HG03175 (cell line): ENCODE results near the gene PFN2.
A peak's percentile ranks its signal among the peaks of the same experiment; 100 is the strongest.
"Not testable (repeated sequence)": the region's sequence is repeated elsewhere in the genome, so short reads cannot be mapped to it uniquely, and the experiment has no call there.

Experiments
- ATAC-seq: cut with Tn5 transposase; IDR thresholded peaks from one replicate; pipeline ENCODE4 v1.9.1; 2021; ENCODE audit warnings: mild to moderate bottlenecking, moderate library complexity; ENCODE audit not compliant: unreplicated experiment

Gene PFN2, protein sequence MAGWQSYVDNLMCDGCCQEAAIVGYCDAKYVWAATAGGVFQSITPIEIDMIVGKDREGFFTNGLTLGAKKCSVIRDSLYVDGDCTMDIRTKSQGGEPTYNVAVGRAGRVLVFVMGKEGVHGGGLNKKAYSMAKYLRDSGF

GRCh38 chr3:149970716-149971402 lies at the start of gene PFN2:
Gene PFN2, minus strand, starts transcription at chr3:149970895. Its CDS starts 39 bp downstream, at chr3:149970856.
- ATAC-seq: peak; percentile 55

GRCh38 chr3:150015901-150016300 lies 45.2 kb upstream of the PFN2 start:
- no peak for ATAC-seq

- no peak for ATAC-seq
Measured at GRCh38 chr3:150014782-150015181, 44.1 kb upstream of the PFN2 start.

DNA sequence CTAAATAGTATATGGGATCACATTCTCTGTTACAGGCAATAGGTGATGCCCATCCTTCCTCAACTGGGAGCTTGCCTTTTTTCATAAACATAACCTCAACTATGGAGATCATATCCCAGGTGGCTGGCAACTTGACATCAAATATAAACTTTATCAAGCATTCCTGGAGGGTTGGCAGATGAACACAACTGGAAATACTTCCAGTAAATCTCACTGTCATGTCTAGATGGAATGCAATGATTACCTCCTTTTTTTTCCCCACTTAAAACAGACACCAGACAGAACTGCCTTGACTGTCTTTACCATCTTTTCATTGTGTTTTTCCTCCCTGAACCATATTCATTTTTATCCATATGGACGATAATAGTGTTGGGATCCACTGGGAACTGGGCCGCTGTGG lies 43.1 kb upstream of the PFN2 start:
- no peak for ATAC-seq

DNA sequence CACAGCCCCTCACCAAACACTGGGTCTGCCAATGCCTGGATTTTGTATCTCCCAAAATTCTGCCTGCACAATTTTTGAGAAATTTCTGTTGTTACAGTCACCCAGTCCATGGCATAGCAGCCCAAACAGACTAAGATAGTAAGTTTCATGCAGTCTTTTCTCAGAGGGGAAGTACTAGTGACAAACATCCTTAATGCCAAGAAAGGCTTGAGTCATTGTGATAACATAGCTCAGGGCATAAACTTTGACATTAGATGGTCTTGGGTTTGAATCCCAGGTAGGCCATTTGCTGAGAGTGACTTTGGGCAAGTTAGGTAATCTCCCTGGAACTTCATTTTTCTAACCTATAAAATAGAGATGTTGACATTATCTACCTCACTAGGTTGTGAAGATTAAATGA lies 36.1 kb upstream of the PFN2 start:
- ATAC-seq: no peak

GRCh38 chr3:150005243-150006112 lies 34.8 kb upstream of the PFN2 start:
- ATAC-seq: no peak

- no peak for ATAC-seq
Measured at GRCh38 chr3:150000641-150001040, 29.9 kb upstream of the PFN2 start.

- ATAC-seq: no peak
Measured at GRCh38 chr3:149999421-149999820, 28.7 kb upstream of the PFN2 start.

- no peak for ATAC-seq
Measured at GRCh38 chr3:149998946-149999345, 28.3 kb upstream of the PFN2 start.

GRCh38 chr3:149992416-149993058 lies 21.8 kb upstream of the PFN2 start:
- no peak for ATAC-seq

GRCh38 chr3:149990423-149990948 lies 19.8 kb upstream of the PFN2 start:
- ATAC-seq: no peak

DNA sequence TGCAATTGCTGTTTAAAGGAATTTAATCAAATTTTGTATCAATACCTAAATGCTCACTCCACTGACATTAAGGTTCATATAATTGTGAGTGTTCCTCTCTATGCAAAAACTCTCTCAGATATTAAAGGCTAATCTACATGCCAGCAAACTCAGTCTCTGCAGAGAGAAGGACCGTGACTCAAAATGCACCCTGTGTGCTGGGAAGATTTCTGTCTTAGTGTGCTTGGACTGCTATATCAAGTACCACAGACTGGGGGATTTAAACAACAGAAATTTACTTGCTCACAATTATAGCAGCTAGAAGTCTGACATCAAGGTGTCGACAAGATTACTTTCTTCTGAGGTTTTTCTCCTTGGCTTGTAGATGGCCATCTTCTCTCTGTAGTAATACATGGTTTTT lies 18.6 kb upstream of the PFN2 start:
- no peak for ATAC-seq

DNA sequence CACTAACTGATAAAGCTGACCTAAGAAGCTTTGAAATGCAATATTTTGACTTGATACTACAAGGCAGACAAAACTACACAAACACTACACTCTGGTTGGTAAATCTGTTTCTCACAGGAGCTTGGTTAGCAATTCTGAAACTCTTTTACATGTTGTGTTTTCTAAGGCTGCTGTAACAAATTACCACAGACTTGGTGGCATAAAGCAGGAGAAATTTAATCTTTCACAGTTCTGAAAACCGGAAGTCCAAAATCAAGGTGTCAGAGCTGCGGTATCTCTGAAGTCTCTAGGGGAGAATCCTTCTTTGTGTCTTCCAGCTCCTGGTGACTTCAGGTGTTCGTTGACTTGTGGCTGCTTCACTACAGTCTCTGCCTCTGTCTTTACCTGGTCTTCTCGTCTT lies 12.9 kb upstream of the PFN2 start:
- ATAC-seq: no peak

GRCh38 chr3:149983053-149983452 lies 12.4 kb upstream of the PFN2 start:
- not testable (repeated sequence) for ATAC-seq

- not testable (repeated sequence) for ATAC-seq
Measured at GRCh38 chr3:149981979-149982378, 11.3 kb upstream of the PFN2 start.

GRCh38 chr3:149977386-149977785 lies 6.7 kb upstream of the PFN2 start:
- no peak for ATAC-seq

DNA sequence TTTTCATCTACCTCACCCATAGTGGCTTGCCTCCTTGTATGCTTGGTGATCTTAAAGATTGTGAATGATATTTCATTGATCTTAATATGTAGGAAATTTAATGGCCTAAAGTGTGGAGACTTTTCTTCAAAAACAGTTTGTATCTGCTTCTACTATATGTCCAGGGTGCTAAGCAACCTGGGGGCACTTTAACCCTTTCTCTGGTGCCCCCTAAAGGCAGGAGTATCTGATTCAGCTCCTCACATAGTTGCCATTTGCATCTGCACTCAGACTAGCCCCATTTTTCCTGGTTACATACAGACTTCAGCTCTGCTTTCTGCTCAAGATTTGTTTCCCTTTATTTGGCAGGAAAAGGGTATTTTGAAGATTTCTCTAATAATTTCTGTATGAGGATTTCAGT lies 5.2 kb upstream of the PFN2 start:
- no peak for ATAC-seq

DNA sequence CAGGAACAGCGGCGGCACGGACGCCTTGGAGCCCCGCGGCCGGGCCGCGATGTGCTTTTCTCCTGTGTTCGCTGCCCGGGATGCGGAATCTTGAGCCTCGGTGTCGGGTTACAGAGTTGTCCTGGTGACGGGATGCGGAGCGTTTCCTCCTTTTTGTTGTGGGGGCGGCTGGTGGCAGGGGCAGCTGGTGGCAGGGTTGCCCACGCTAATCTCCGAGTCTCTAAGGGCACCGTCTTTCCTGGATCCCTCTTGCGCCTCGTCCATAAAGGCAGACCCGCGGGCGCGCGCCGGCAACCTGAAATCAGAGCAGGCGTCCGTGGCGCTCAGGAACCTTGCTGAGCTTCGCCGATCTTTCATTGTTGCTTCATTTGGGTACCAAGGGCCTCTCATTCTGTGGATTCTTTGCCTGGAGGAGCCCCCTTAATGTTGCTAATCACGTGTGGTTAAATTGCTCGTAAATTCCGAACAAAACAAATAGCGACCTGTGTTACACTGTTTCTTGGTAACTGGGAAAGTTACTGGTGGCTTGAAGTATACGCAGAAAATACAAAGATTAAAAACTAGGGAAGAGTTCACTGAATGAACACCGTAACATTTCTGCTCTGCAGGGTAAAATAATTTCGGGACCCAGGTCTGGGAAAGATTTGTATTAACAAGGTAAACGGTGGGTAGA lies 844 bp upstream of the PFN2 start:
- ATAC-seq: no peak

DNA sequence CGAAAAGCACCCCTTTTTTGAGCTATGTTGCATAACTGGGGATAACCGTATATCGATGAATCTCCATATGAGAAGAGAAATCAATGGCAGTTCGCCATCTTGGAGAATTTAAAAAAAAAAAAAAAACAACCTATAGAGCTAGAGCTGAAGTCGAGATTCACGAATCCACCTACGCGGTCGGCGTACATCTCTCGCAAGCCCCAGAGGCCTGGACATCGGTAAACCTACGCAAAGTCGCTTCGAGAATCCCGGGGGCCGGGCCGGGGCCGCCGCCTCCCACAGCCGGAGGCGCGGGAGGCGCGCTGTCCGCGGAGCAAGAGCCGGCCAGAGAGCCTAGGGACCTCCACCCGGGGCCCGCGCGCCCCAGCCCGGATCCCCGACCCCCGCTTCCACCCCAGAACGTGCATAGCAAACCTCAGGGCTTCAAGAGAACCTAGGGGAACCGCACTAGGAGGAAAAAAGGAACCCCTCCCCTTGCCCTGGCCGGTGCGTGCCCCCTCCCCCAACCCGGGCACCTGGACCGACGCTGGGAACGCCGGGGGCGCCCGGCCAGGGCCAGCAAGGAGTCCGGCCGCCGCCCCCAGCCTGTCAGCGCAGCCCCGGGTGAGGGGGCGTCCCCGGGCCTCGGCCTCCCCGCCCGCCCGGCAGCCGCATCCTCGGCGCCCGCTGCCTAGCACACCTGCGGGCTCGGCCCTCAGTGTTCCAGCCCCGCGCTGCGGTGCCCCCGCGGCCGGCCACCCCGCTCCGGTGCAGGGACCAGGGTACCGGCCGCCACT lies 567 bp downstream of the PFN2 start:
- peak; percentile 62 for ATAC-seq
